Measurements from ENCODE around the gene TPPP2.
A peak's percentile ranks its signal among the peaks of the same experiment; 100 is the strongest.

The TPPP2 gene

GRCh38 chr14:21034707-21035106 is 4.7 kb downstream of the TPPP2 start, which contains the start of gene RNASE13:
RNASE13 (minus strand) TSS chr14:21034807; CDS start chr14:21034288, 519 bp downstream.
- Histone ChIP-seq H3K4me3 (ENCODE audit: control insufficient read depth in 1 of 7, extremely low read depth in 1 of 7, insufficient read depth in 4 of 7, low read depth in 2 of 7, low read length in 6 of 7) (no peak within 1 kb of the TSS), H3K4me1 (ENCODE audit: control extremely low read depth in 1 of 4, control insufficient read depth in 4 of 4, insufficient read depth in 4 of 4, low read length in 3 of 4) (peaks cover 0 to 4% (median 1%) of the 10 kb centered on the region in 4 experiments), H3K27me3 (replicated peaks in 2 of 5; ENCODE audit: control insufficient read depth in 4 of 5, insufficient read depth in 5 of 5, low read length in 4 of 5) (peaks cover 0 to 3% (median 0%) of the 10 kb centered on the region in 5 experiments), H3K36me3 (ENCODE audit: control insufficient read depth in 4 of 4, insufficient read depth in 4 of 4, low read length in 3 of 4) (no peaks in the 10 kb centered on the region), H3K9me3 (ENCODE audit: control extremely low read depth in 1 of 5, control insufficient read depth in 4 of 5, insufficient read depth in 2 of 5, low read depth in 1 of 5, low read length in 4 of 5) (no peaks in the 10 kb centered on the region), H3K27ac (ENCODE audit: insufficient read depth in 1 of 2, low read depth in 1 of 2, low read length in 2 of 2, poor library complexity in 1 of 2, severe bottlenecking in 2 of 2) (no peak within 1 kb of the TSS)
- no peak for DNase-seq
- ChIA-PET CTCF (interaction anchor here (1.0 to 6.9 kb wide), 3 partner anchors 10 to 43 kb away, joined by 3 to 155 read pairs (median 4); no protein-coding TSS in a partner anchor), POLR2A (interaction anchor here (0.6 to 1.1 kb wide), 2 partner anchors 19 kb away, joined by 3 read pairs; no protein-coding TSS in a partner anchor)
- 91% methylated on average over 3 of the region's 5 CpGs for WGBS (ENCODE audit: insufficient coverage)

GRCh38 chr14:21036751-21037150 is 6.7 kb downstream of the TPPP2 start:
- peaks cover 0 to 7% (median 2%) of the 10 kb centered on the region in 4 experiments for H3K4me1 ChIP-seq (ENCODE audit: control extremely low read depth in 1 of 4, control insufficient read depth in 4 of 4, insufficient read depth in 4 of 4, low read length in 3 of 4)
- H3K9me3 ChIP-seq (ENCODE audit: control extremely low read depth in 1 of 5, control insufficient read depth in 4 of 5, insufficient read depth in 2 of 5, low read depth in 1 of 5, low read length in 4 of 5) = no peaks in the 10 kb centered on the region
- no peaks in the 10 kb centered on the region for H3K36me3 ChIP-seq (ENCODE audit: control insufficient read depth in 4 of 4, insufficient read depth in 4 of 4, low read length in 3 of 4)
- H3K27me3 ChIP-seq (replicated peaks in 2 of 5; ENCODE audit: control insufficient read depth in 4 of 5, insufficient read depth in 5 of 5, low read length in 4 of 5) = peaks cover 0 to 2% (median 0%) of the 10 kb centered on the region in 5 experiments
- H3K4me3 ChIP-seq (ENCODE audit: control insufficient read depth in 1 of 7, extremely low read depth in 1 of 7, insufficient read depth in 4 of 7, low read depth in 2 of 7, low read length in 6 of 7) = no peak overlapping the region
- 97% methylated on average over 4 of the region's 7 CpGs for WGBS (ENCODE audit: insufficient coverage)
- H3K27ac ChIP-seq (ENCODE audit: insufficient read depth in 1 of 2, low read depth in 1 of 2, low read length in 2 of 2, poor library complexity in 1 of 2, severe bottlenecking in 2 of 2) = no peak overlapping the region
- ChIA-PET CTCF (interaction anchor here (1.6 to 6.9 kb wide), 2 partner anchors 10 to 22 kb away, joined by 3 to 155 read pairs; no protein-coding TSS in a partner anchor), POLR2A (no interaction called here)
- DNase-seq = peak in 2 of 3 donors; percentile 36 to 46

- DNase-seq = no peak
- Histone ChIP-seq H3K27ac (ENCODE audit: insufficient read depth in 1 of 2, low read depth in 1 of 2, low read length in 2 of 2, poor library complexity in 1 of 2, severe bottlenecking in 2 of 2) (no peak overlapping the region), H3K4me3 (ENCODE audit: control insufficient read depth in 1 of 7, extremely low read depth in 1 of 7, insufficient read depth in 4 of 7, low read depth in 2 of 7, low read length in 6 of 7) (no peak overlapping the region), H3K9me3 (ENCODE audit: control extremely low read depth in 1 of 5, control insufficient read depth in 4 of 5, insufficient read depth in 2 of 5, low read depth in 1 of 5, low read length in 4 of 5) (no peaks in the 10 kb centered on the region), H3K27me3 (replicated peaks in 2 of 5; ENCODE audit: control insufficient read depth in 4 of 5, insufficient read depth in 5 of 5, low read length in 4 of 5) (no peaks in the 10 kb centered on the region), H3K4me1 (ENCODE audit: control extremely low read depth in 1 of 4, control insufficient read depth in 4 of 4, insufficient read depth in 4 of 4, low read length in 3 of 4) (peaks cover 0 to 7% (median 2%) of the 10 kb centered on the region in 4 experiments), H3K36me3 (ENCODE audit: control insufficient read depth in 4 of 4, insufficient read depth in 4 of 4, low read length in 3 of 4) (no peaks in the 10 kb centered on the region)
- ChIA-PET POLR2A (no interaction called here), CTCF (interaction anchor here (0.9 to 6.9 kb wide), 3 partner anchors 11 to 50 kb away, joined by 3 to 155 read pairs (median 3); no protein-coding TSS in a partner anchor)
- 100% methylated on average over 2 of the region's 3 CpGs for WGBS (ENCODE audit: insufficient coverage)
Observed at GRCh38 chr14:21037156-21037555, 7.1 kb downstream of the TPPP2 start.

- no peaks in the 10 kb centered on the region for H3K36me3 ChIP-seq (ENCODE audit: control insufficient read depth in 4 of 4, insufficient read depth in 4 of 4, low read length in 3 of 4)
- H3K27ac ChIP-seq (ENCODE audit: insufficient read depth in 1 of 2, low read depth in 1 of 2, low read length in 2 of 2, poor library complexity in 1 of 2, severe bottlenecking in 2 of 2) = no peak overlapping the region
- no peaks in the 10 kb centered on the region for H3K27me3 ChIP-seq (replicated peaks in 2 of 5; ENCODE audit: control insufficient read depth in 4 of 5, insufficient read depth in 5 of 5, low read length in 4 of 5)
- H3K4me3 ChIP-seq (ENCODE audit: control insufficient read depth in 1 of 7, extremely low read depth in 1 of 7, insufficient read depth in 4 of 7, low read depth in 2 of 7, low read length in 6 of 7) = no peak overlapping the region
- WGBS (ENCODE audit: insufficient coverage) = 96% methylated on average over 4 of the region's 10 CpGs
- POLR2A ChIA-PET = interaction anchor here (1.7 kb wide), 1 partner anchor 24 kb away, joined by 9 read pairs; no protein-coding TSS in a partner anchor
- no peak for DNase-seq
- no peaks in the 10 kb centered on the region for H3K9me3 ChIP-seq (ENCODE audit: control extremely low read depth in 1 of 5, control insufficient read depth in 4 of 5, insufficient read depth in 2 of 5, low read depth in 1 of 5, low read length in 4 of 5)
- peaks cover under 1 to 20% (median 13%) of the 10 kb centered on the region in 4 experiments for H3K4me1 ChIP-seq (ENCODE audit: control extremely low read depth in 1 of 4, control insufficient read depth in 4 of 4, insufficient read depth in 4 of 4, low read length in 3 of 4)
- CTCF ChIA-PET = interaction anchor here (1.2 to 7.2 kb wide), 14 partner anchors 8 to 165 kb away, joined by 3 to 345 read pairs (median 8); partner anchors contain the start of genes NDRG2 and TPPP2
Observed at GRCh38 chr14:21038441-21039422, 8.7 kb downstream of the TPPP2 start.

GRCh38 chr14:21039585-21040369 is 9.8 kb downstream of the TPPP2 start:
- Histone ChIP-seq H3K27ac (ENCODE audit: insufficient read depth in 1 of 2, low read depth in 1 of 2, low read length in 2 of 2, poor library complexity in 1 of 2, severe bottlenecking in 2 of 2) (no peak overlapping the region), H3K27me3 (replicated peaks in 2 of 5; ENCODE audit: control insufficient read depth in 4 of 5, insufficient read depth in 5 of 5, low read length in 4 of 5) (no peaks in the 10 kb centered on the region), H3K4me3 (ENCODE audit: control insufficient read depth in 1 of 7, extremely low read depth in 1 of 7, insufficient read depth in 4 of 7, low read depth in 2 of 7, low read length in 6 of 7) (no peak overlapping the region), H3K4me1 (ENCODE audit: control extremely low read depth in 1 of 4, control insufficient read depth in 4 of 4, insufficient read depth in 4 of 4, low read length in 3 of 4) (peaks cover 7 to 30% (median 23%) of the 10 kb centered on the region in 4 experiments), H3K9me3 (ENCODE audit: control extremely low read depth in 1 of 5, control insufficient read depth in 4 of 5, insufficient read depth in 2 of 5, low read depth in 1 of 5, low read length in 4 of 5) (no peaks in the 10 kb centered on the region), H3K36me3 (ENCODE audit: control insufficient read depth in 4 of 4, insufficient read depth in 4 of 4, low read length in 3 of 4) (no peaks in the 10 kb centered on the region)
- WGBS (ENCODE audit: insufficient coverage) = 41% methylated on average over 3 of the region's 8 CpGs
- ChIA-PET POLR2A (interaction anchor here (1.7 kb wide), 1 partner anchor 25 kb away, joined by 9 read pairs; no protein-coding TSS in a partner anchor), CTCF (interaction anchor here (0.7 to 7.2 kb wide), 34 partner anchors 9 to 348 kb away, joined by 3 to 345 read pairs (median 4); partner anchors contain the start of genes NDRG2 and TPPP2)
- peak; percentile 63 to 75 (median 72) for DNase-seq

- Histone ChIP-seq H3K9me3 (ENCODE audit: control extremely low read depth in 1 of 5, control insufficient read depth in 4 of 5, insufficient read depth in 2 of 5, low read depth in 1 of 5, low read length in 4 of 5) (no peaks in the 10 kb centered on the region), H3K36me3 (ENCODE audit: control insufficient read depth in 4 of 4, insufficient read depth in 4 of 4, low read length in 3 of 4) (no peaks in the 10 kb centered on the region), H3K4me3 (ENCODE audit: control insufficient read depth in 1 of 7, extremely low read depth in 1 of 7, insufficient read depth in 4 of 7, low read depth in 2 of 7, low read length in 6 of 7) (no peak overlapping the region), H3K27me3 (replicated peaks in 2 of 5; ENCODE audit: control insufficient read depth in 4 of 5, insufficient read depth in 5 of 5, low read length in 4 of 5) (no peaks in the 10 kb centered on the region), H3K4me1 (ENCODE audit: control extremely low read depth in 1 of 4, control insufficient read depth in 4 of 4, insufficient read depth in 4 of 4, low read length in 3 of 4) (peaks cover 9 to 32% (median 25%) of the 10 kb centered on the region in 4 experiments), H3K27ac (ENCODE audit: insufficient read depth in 1 of 2, low read depth in 1 of 2, low read length in 2 of 2, poor library complexity in 1 of 2, severe bottlenecking in 2 of 2) (no peak overlapping the region)
- DNase-seq = no peak
- WGBS (ENCODE audit: insufficient coverage) = 85% methylated on average over 7 of the region's 8 CpGs
- POLR2A ChIA-PET = interaction anchor here (1.7 kb wide), 1 partner anchor 25 kb away, joined by 9 read pairs; no protein-coding TSS in a partner anchor
- CTCF ChIA-PET = interaction anchor here (0.6 to 7.2 kb wide), 34 partner anchors 8 to 1924 kb away, joined by 3 to 345 read pairs (median 4); partner anchors contain the start of genes NDRG2 and TPPP2
Observed at GRCh38 chr14:21040370-21040925, 10.4 kb downstream of the TPPP2 start.
